ENCODE data around the gene POP4. TPM values are rescaled to one million over a fixed set of nuclear protein-coding genes. Genes with fewer than 3 reads are reported as not detected.

Gene POP4
- total and polyA plus RNA-seq, 2 of the 8 experiments (the other 6 are each of a cell fraction or from before 2014, with no cell fraction given): 29.1 to 41.5 TPM

- TF ChIP-seq KDM4A (IDR thresholded peaks at IDR 0.05; ENCODE audit: low read depth, low read length, severe bottlenecking) (no peak), POLR2AphosphoS5 (IDR thresholded peaks at IDR 0.05; ENCODE audit: low read depth, low read length) (no peak), ASH2L (IDR thresholded peaks at IDR 0.05; ENCODE audit: low read length) (no peak), CEBPB (IDR thresholded peaks at IDR 0.05; ENCODE audit: low read depth, low read length) (no peak), CTBP2 (IDR thresholded peaks at IDR 0.05; ENCODE audit: borderline replicate concordance, insufficient read depth, insufficient read length, low read length) (no peak)
- TF ChIP-seq, protein P1, sequence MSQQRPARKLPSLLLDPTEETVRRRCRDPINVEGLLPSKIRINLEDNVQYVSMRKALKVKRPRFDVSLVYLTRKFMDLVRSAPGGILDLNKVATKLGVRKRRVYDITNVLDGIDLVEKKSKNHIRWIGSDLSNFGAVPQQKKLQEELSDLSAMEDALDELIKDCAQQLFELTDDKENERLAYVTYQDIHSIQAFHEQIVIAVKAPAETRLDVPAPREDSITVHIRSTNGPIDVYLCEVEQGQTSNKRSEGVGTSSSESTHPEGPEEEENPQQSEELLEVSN (IDR thresholded peaks at IDR 0.05): no peak
Measured at GRCh38 chr19:29587518-29587986, 18.5 kb upstream of the POP4 start (continued).
